HCT116 (cell line): ENCODE measurements around the gene DNASE1L1. TPM values are rescaled to one million over a fixed set of nuclear protein-coding genes. Genes with fewer than 3 reads are reported as not detected.

ENCODE experiments used
- ATAC-seq: fragments of 200-7000 bp; cut with Tn5 transposase; 2 replicates; pipeline ENCODE4 v1.9.1; 2020; ENCODE audit warnings: mild to moderate bottlenecking, moderate library complexity
- BruUV-seq: library from RNA; stranded (reverse); fragments of 400-500 nt; replicated peaks from 2 replicates; lab custom pipeline; 2021; lab: Mats Ljungman, UMichigan
- CTCF ChIA-PET: fragments of 300-600 bp; sonication (Branson Sonifier 250); formaldehyde crosslinking; loops from one replicate; lab custom pipeline; 2021; ENCODE audit warnings: antibody characterized with exemption; lab: Charles Lee
- POLR2A ChIA-PET: fragments of 300-600, 350-600 bp; sonication (Branson Sonifier 250); formaldehyde crosslinking; loops from one replicate; lab custom pipeline; 2021; ENCODE audit warnings: antibody characterized with exemption; lab: Charles Lee
- RAD21 ChIA-PET, 2 experiments: fragments of 300-600 bp; sonication (Branson Sonifier 250); formaldehyde crosslinking; loops; one replicate each; lab custom pipeline; 2023; ENCODE audit warnings: low total read pairs in 2 of 2; ENCODE audit not compliant: uncharacterized antibody in 2 of 2, unreplicated experiment in 2 of 2, low non-redundant PET in 1 of 2; lab: Charles Lee
- DNase-seq: peaks from one replicate; pipeline ENCODE4 v3.0.0-alpha.2; 2010; ENCODE audit warnings: low read depth, low spot score
- H2AFZ ChIP-seq: fragments of 200-600 bp; shearing (Covaris generic), sonication (generic); 2 replicates; pipeline ENCODE4 v1.6.1; 2017; ENCODE audit warnings: low read depth, mixed run types, mixed read lengths, antibody characterized with exemption, low read length; ENCODE audit not compliant: poor library complexity, severe bottlenecking
- H3K27ac ChIP-seq: 2 replicates; pipeline ENCODE4 v1.5.1; 2012; ENCODE audit warnings: low read depth, low read length
- H3K27me3 ChIP-seq: fragments of 200-600 bp; sonication (generic); 2 replicates; pipeline ENCODE4 v1.6.1; 2016; ENCODE audit warnings: mixed run types, low read length, mixed read lengths; ENCODE audit not compliant: insufficient read depth
- H3K36me3 ChIP-seq, 2 experiments: fragments of 200-500 bp in 1 of 2; fragments of 200-600 bp in 1 of 2; sonication (Bioruptor generic) in 1 of 2; sonication (generic) in 1 of 2; 2 replicates each; pipeline versions ENCODE4 v1.5.1 to v1.6.1; 2014 to 2016; ENCODE audit warnings: low read length in 2 of 2, inconsistent platforms in 1 of 2, mixed read lengths in 1 of 2, mixed run types in 1 of 2; ENCODE audit not compliant: insufficient read depth in 2 of 2, control insufficient read depth in 1 of 2
- H3K4me1 ChIP-seq, 2 experiments: fragments of 200-600 bp in 1 of 2; sonication (generic) in 1 of 2; 2 replicates each; pipeline versions ENCODE4 v1.5.1 to v1.6.1; 2012 to 2017; ENCODE audit warnings: low read length in 2 of 2, inconsistent platforms in 1 of 2, mild to moderate bottlenecking in 1 of 2, mixed read lengths in 1 of 2, mixed run types in 1 of 2, moderate library complexity in 1 of 2; ENCODE audit not compliant: insufficient read depth in 2 of 2, control insufficient read depth in 1 of 2
- H3K4me2 ChIP-seq: fragments of 200-600 bp; sonication (generic); 2 replicates; pipeline ENCODE4 v1.6.1; 2017; ENCODE audit warnings: mixed run types, low read length, mixed read lengths
- H3K4me3 ChIP-seq, 2 experiments: fragments of 200-600 bp in 1 of 2; sonication (generic) in 1 of 2; replicated peaks in 1 of 2; 2 replicates each; pipeline ENCODE4 v1.5.1; 2011 to 2016; ENCODE audit warnings: low read length in 2 of 2, control low read depth in 1 of 2, low read depth in 1 of 2, mild to moderate bottlenecking in 1 of 2, mixed read lengths in 1 of 2, mixed run types in 1 of 2
- H3K79me2 ChIP-seq: fragments of 200-600 bp; sonication (generic); 2 replicates; pipeline ENCODE4 v1.6.1; 2017; ENCODE audit warnings: mild to moderate bottlenecking, mixed run types, low read length, moderate library complexity, mixed read lengths; ENCODE audit not compliant: insufficient read depth
- H3K9ac ChIP-seq: fragments of 200-600 bp; sonication (generic); 2 replicates; pipeline ENCODE4 v1.6.1; 2016; ENCODE audit warnings: low read length, mixed read lengths
- H3K9me2 ChIP-seq: fragments of 200-600 bp; sonication (generic), shearing (Covaris generic); 2 replicates; pipeline ENCODE4 v1.6.1; 2017; ENCODE audit warnings: mixed run types, mild to moderate bottlenecking, moderate library complexity; ENCODE audit not compliant: insufficient read depth
- H3K9me3 ChIP-seq, 2 experiments: fragments of 200-500 bp in 1 of 2; fragments of 200-600 bp in 1 of 2; sonication (Bioruptor generic) in 1 of 2; sonication (generic) in 1 of 2; 2 replicates each; pipeline ENCODE4 v1.6.1; 2014 to 2017; ENCODE audit warnings: low read length in 2 of 2, mixed read lengths in 2 of 2, inconsistent platforms in 1 of 2, low read depth in 1 of 2, mild to moderate bottlenecking in 1 of 2, mixed run types in 1 of 2, moderate library complexity in 1 of 2; ENCODE audit not compliant: control insufficient read depth in 1 of 2, insufficient read depth in 1 of 2
- H4K20me1 ChIP-seq: fragments of 200-600 bp; sonication (generic), shearing (Covaris generic); 2 replicates; pipeline ENCODE4 v1.6.1; 2017; ENCODE audit warnings: mixed run types, mild to moderate bottlenecking, moderate library complexity; ENCODE audit not compliant: insufficient read depth
- JUND ChIP-seq: IDR thresholded peaks from 2 replicates; pipeline ENCODE4 v1.6.1; 2012
- POLR2AphosphoS5 ChIP-seq: IDR thresholded peaks from 2 replicates; pipeline ENCODE4 v1.6.1; 2011; ENCODE audit warnings: mild to moderate bottlenecking, low read depth, low read length, moderate library complexity
- RAD21 ChIP-seq: IDR thresholded peaks from 2 replicates; pipeline ENCODE4 v1.6.1; 2012; ENCODE audit warnings: low read depth, mild to moderate bottlenecking
- intact Hi-C: fragments of 100-400 bp; cut with micrococcal nuclease; formaldehyde crosslinking; loops from 2 replicates; pipeline ENCODE4 v1.10.0; 2022
- total RNA-seq: library from RNA; stranded (reverse); gene quantifications from one replicate; pipeline ENCODE4 v1.2.1, GENCODE V29; 2021; ENCODE audit not compliant: unreplicated experiment
- TF ChIP-seq, protein P1 (sequence below), 3 experiments: fragments of 200-600 bp in 1 of 3; sonication (generic) in 1 of 3; IDR thresholded peaks in 2 of 3; conservative IDR thresholded peaks in 1 of 3; 2 replicates each; pipeline ENCODE4 v1.5.1; 2012 to 2017; ENCODE audit warnings: low read depth in 2 of 3, low read length in 2 of 3, antibody characterized with exemption in 1 of 3, borderline replicate concordance in 1 of 3, control low read depth in 1 of 3, mild to moderate bottlenecking in 1 of 3, mixed read lengths in 1 of 3, mixed run types in 1 of 3, moderate library complexity in 1 of 3; ENCODE audit not compliant: insufficient read depth in 1 of 3
- TF ChIP-seq, protein P2 (sequence below): IDR thresholded peaks from 2 replicates; pipeline ENCODE4 v1.6.1; 2011; ENCODE audit warnings: mild to moderate bottlenecking, low read length, moderate library complexity; ENCODE audit not compliant: insufficient replicate concordance; ENCODE audit errors: extremely low read depth

The DNASE1L1 gene
- total RNA-seq, 1 experiment from 2014 or later: 16.5 TPM

DNA sequence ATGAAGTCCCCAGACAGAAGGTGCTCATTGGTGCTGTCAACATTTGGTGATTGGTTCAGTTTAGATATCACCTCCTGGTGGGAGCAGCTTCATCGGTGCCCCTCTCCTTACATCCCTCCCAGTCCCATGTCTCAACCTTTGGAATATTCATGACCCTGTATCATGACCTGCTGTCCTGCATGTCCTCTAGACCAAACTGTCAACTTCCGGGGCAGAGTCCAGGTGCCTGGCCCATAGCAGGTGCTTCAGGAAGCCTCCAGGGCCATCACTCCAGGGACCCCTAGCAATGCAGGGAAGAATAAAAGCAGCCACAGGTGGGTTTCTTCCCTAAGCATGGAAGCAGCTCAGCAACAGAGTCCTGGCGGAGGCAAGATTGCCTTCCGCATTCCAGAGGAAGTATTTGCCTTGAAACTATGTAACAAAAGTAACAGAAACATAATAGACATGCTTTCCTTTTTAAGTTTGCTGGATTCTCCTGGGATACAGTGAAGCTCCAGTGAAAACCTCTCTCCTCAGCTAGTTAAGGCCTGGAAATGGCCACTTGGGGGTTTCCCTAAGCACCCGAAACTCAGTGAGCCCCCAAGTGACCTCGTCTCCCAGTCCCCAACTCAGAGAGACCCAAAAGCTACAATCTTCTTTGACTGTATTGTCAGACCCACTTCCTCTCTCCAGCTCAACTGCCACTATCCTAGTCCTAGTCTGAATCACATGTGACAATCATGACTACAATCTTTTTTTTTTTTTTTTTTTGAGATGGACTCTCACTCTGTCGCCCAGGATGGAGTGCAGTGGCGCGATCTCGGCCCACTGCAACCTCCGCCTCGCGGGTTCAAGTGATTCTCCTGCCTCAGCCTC is 18.1 kb upstream of the DNASE1L1 start:
- H3K9me3 ChIP-seq: no peaks in the 10 kb centered on the region
- intact Hi-C loops: no loop called here
- RAD21 ChIA-PET: no interaction called here
- H3K4me3 ChIP-seq: no peak overlapping the region
- H3K9ac ChIP-seq: no peak overlapping the region
- ATAC-seq: no peak
- H3K9me2 ChIP-seq: no peaks in the 10 kb centered on the region
- H3K4me2 ChIP-seq: no peak overlapping the region
- no peak for DNase-seq
- no peak overlapping the region for H2AFZ ChIP-seq
- TF ChIP-seq RAD21 (no peak), POLR2AphosphoS5 (no peak), JUND (no peak)
- TF ChIP-seq, protein P1, sequence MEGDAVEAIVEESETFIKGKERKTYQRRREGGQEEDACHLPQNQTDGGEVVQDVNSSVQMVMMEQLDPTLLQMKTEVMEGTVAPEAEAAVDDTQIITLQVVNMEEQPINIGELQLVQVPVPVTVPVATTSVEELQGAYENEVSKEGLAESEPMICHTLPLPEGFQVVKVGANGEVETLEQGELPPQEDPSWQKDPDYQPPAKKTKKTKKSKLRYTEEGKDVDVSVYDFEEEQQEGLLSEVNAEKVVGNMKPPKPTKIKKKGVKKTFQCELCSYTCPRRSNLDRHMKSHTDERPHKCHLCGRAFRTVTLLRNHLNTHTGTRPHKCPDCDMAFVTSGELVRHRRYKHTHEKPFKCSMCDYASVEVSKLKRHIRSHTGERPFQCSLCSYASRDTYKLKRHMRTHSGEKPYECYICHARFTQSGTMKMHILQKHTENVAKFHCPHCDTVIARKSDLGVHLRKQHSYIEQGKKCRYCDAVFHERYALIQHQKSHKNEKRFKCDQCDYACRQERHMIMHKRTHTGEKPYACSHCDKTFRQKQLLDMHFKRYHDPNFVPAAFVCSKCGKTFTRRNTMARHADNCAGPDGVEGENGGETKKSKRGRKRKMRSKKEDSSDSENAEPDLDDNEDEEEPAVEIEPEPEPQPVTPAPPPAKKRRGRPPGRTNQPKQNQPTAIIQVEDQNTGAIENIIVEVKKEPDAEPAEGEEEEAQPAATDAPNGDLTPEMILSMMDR (IDR thresholded peaks at IDR 0.05 in 2 of 3, conservative IDR thresholded peaks at IDR 0.05 in 1 of 3; ENCODE audit: borderline replicate concordance in 1 of 3, insufficient read depth in 1 of 3, low read depth in 2 of 3, low read length in 2 of 3): no peak
- TF ChIP-seq, protein P2, sequence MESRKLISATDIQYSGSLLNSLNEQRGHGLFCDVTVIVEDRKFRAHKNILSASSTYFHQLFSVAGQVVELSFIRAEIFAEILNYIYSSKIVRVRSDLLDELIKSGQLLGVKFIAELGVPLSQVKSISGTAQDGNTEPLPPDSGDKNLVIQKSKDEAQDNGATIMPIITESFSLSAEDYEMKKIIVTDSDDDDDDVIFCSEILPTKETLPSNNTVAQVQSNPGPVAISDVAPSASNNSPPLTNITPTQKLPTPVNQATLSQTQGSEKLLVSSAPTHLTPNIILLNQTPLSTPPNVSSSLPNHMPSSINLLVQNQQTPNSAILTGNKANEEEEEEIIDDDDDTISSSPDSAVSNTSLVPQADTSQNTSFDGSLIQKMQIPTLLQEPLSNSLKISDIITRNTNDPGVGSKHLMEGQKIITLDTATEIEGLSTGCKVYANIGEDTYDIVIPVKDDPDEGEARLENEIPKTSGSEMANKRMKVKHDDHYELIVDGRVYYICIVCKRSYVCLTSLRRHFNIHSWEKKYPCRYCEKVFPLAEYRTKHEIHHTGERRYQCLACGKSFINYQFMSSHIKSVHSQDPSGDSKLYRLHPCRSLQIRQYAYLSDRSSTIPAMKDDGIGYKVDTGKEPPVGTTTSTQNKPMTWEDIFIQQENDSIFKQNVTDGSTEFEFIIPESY: no peak
- POLR2A ChIA-PET: interaction anchor here (0.7 kb wide), 1 partner anchor 78 kb away, joined by 4 read pairs; no protein-coding TSS in a partner anchor
- CTCF ChIA-PET: no interaction called here
- no TSS peak for BruUV-seq
- H3K4me1 ChIP-seq: peaks cover 0 to 22% of the 10 kb centered on the region in 2 experiments; a peak in 2 of 4 replicates
- no peaks in the 10 kb centered on the region for H3K36me3 ChIP-seq
- no peak overlapping the region for H3K27ac ChIP-seq
- no peaks in the 10 kb centered on the region for H4K20me1 ChIP-seq
- peaks cover 7% of the 10 kb centered on the region; the same call in 1 of the 2 replicates for H3K79me2 ChIP-seq
- H3K27me3 ChIP-seq: no peaks in the 10 kb centered on the region
